CD4-positive, alpha-beta T cell treated with Interleukin-15 for 1 hour (primary cell): ENCODE data around the gene C4B.
"Not testable (repeated sequence)": the region's sequence is repeated elsewhere in the genome, so short reads cannot be mapped to it uniquely, and the experiment has no call there.

ENCODE experiments used
- DNase-seq: peaks from one replicate; pipeline ENCODE4 v3.0.0-alpha.2; 2020

The C4B gene

GRCh38 chr6:32056254-32056653, 41.7 kb downstream of the C4B start:
- DNase-seq = no peak

DNA sequence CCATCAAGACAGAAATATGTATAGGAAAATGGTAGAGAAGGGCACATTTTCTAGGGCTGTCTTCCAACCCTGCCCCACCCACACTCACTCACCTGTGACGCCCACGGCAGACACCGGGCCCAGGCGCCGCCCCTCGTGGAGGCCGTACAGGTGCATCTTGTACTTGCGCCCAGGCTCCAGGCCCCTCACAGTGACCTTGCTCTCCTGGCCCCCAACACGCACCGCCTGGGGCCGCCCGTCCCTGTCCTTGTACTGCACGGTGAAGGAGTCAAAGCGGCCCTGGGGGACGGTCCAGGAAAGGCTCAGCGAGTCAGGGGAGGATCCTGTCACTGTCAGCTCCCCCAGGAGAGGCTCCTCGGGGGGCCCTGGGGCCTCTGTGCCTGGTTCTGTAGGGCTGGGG, 43.4 kb downstream of the C4B start:
- DNase-seq = no peak

GRCh38 chr6:32058511-32058963, 43.9 kb downstream of the C4B start:
- DNase-seq = no peak

GRCh38 chr6:32060966-32061655, 46.5 kb downstream of the C4B start:
- no peak for DNase-seq

GRCh38 chr6:32064706-32065105, 50.1 kb downstream of the C4B start:
- no peak for DNase-seq

DNA sequence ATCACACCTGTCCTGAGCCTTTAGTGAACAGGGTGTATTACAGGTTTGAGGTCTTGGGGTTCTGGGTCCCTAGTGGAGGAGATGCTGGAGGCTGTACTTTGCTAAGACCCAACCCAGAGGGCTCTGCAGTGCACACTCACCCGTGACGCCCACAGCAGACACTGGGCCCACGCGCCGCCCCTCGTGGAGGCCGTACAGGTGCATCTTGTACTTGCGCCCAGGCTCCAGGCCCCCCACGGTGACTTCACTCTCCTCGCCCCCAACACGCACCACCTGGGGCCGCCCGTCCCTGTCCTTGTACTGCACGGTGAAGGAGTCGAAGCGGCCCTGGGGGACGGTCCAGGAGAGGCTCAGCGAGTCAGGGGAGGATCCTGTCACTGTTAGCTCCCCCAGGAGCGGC, 52.9 kb downstream of the C4B start:
- DNase-seq = not testable (repeated sequence)

GRCh38 chr6:32068315-32068714, 53.7 kb downstream of the C4B start:
- not testable (repeated sequence) for DNase-seq

DNA sequence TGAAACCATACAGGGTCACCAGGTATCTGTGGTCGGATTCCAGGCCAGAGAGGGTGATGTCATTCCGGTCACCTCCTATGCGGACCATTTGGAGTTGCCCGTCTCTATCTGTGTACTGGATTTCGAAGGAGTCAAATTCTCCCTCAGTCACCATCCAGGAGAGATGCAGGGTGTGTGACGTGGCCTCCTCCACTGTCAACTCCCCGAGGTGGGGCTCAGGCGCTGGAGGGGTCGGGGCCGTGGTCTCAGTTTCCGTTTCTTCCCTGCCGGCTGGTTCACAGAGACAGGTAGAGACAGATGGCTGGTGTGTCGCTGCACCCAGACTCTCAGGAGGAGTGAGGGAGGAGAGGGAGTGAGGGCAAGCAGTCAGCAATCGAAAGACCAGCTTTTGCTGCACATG, 54.3 kb downstream of the C4B start:
- no peak for DNase-seq

GRCh38 chr6:32069460-32069859, 54.9 kb downstream of the C4B start:
- DNase-seq = no peak

DNA sequence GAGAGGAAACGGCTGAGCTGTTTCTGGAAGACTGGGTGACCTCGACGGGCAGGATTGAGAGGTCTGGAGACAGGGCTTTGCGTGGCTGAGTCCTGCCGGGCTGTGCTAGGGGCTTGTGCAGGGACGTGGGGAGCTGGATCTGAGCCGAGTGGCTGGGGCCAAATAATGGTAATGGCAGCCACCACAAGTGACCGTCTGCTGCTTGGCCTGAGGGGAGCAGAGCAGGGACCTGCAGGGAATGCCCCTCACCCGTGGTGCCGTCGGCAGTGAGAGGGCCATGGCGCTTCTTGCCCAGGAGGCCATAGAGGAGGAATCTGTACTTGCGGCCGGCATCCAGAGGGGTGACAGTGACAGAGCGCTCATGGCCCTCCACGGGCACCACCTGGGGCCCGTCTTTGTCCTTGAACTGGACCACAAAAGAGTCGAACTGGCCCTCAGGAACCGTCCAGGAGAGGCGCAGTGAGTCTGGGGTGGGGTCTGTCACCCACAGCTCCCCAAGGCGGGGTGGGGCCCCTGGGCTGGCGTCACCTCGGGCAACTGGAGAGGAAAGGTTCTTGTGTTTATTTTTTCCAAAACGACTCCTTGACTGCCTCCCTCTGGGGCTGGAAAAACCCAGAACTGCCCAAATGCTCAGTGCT, 55.4 kb downstream of the C4B start:
- DNase-seq = no peak

DNA sequence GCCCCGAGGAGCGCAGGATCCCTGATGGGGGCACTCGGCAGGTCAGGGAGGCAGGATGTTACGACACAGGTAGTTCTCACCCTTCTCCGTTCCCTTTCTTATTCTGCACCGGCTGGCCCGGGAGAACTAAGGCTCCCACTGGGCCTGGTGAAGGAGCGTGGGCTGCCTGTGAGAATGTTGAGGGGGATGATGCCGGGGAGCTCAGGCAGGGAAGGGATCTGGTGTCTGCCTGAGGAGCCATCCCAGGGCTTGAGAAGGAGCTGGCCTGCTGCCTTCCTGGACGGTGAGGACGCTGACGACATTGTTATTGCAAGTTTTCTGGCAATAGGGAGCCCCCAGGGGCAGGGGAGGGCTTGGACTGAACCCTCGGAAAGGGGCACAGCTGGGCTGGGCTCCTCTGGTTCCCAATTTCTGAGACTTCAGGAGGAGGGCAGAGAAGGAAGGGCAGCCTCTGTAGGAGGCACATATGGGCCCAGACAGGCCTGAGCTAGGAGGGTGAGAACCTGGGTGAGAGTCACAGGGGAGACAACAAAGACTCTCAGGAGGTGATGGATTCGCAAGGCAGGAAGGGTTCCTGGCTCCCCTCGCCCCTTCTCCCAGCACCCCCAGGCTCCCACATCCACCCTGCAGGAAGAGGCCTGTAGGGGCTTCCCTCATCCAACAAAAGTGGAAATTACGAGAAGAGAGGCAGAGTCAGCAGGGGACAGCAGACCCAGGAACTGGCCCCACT, 56.4 kb downstream of the C4B start:
- no peak for DNase-seq

- DNase-seq = no peak
Observed at GRCh38 chr6:32073101-32073500, 58.5 kb downstream of the C4B start.

DNA sequence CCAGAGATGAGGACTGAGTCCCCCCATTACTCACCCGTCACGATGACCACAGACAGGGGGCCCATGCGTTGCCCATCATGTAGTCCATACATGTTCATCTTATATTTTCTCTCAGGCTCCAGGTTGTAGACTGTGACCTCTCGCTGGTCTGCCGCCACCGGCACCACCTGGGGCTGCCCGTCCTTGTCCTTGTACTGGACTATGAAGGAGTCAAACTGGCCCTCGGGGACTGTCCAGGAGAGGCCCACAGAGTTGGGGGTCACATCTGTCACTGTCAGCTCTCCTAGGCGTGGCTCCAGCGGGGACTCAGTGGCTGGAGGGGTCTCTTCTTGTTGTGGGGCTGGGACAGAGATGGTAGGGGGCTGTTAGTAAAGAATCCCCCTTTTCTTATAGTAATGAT, 59.0 kb downstream of the C4B start:
- no peak for DNase-seq

- DNase-seq = no peak
Observed at GRCh38 chr6:32074996-32075532, 60.5 kb downstream of the C4B start.

DNA sequence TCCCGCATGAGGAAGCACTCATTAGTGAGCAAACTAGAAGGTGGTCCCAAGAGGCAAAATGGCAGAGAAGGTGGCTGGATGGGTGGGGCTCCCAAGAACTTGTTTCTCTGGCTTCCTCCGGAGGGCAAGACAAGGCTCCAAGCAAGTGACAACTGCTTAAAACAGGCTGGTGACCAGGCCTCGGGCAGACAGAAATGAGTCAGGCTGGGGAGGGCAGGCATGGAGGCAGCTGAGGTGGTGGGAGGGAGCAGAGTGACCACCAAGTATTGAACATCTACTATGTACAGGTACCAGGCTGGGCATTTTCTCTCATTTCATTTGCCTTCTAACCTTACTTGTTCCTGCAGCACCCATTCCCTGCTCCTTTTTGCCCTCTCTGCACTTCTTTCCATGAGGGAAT, 61.2 kb downstream of the C4B start:
- DNase-seq = no peak

DNA sequence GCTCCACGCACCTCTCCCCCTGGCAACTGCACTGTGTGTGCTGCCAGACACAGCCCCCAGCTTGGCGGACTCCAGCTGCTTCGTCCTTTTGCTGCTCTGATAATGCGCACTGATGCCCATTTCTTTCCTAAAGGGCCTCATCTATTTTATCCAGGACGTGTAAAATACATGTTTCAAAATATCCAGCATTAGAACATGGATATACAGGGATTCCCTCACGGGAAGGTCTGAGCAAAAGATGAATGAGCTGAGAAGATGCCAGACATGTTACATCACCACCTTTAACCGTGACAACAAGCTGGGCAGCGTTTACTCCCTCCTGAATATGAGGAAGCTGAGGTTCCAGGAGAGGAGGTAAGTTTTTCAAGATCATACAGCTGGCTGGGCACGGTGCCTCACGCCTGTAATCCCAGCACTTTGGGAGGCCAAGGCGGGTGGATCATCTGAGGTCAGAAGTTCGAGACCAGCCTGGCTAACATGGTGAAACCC, 61.8 kb downstream of the C4B start:
- DNase-seq = no peak

- no peak for DNase-seq
Observed at GRCh38 chr6:32079566-32080290, 65.1 kb downstream of the C4B start.

- no peak for DNase-seq
Observed at GRCh38 chr6:32081168-32081990, 66.8 kb downstream of the C4B start.

DNA sequence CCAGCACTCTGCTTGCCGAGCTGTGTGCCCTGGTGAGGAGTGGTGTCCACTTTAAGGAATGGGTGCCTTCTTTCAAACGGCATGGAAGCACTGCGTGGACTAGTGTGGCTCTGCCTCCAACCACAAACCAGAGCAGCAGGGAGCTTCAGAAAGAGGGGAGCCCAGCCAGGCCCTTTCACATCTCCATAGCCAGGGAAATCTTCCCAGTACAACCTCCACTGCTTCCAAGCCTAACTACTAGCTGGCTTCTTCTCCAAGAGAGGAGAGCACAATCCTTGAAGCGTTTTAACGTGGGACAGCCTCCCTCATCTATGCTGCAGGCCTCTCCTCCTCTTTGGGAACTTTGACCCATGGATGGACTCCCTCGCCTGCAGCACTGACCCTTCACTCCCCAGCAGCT, 67.9 kb downstream of the C4B start:
- no peak for DNase-seq

DNA sequence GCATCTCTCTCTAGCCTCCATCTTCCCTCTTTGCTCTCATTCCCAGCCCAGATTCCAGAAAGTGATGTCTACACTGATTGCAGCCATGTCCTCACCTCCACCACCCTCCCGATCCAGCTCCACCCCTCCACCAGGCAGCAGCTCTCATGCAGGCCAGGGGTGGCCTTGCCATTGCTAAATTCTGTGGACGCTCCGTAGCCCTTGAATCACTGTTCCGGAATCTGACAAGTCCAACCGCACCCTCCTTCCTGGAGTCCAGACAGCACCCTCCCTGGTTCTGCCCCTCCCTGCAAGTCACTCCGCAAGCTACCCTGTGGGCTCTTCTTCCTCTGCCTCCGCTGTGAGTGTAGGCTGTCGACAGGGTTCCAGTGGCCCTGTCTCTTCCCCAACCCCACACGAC, 68.3 kb downstream of the C4B start:
- DNase-seq = no peak

DNA sequence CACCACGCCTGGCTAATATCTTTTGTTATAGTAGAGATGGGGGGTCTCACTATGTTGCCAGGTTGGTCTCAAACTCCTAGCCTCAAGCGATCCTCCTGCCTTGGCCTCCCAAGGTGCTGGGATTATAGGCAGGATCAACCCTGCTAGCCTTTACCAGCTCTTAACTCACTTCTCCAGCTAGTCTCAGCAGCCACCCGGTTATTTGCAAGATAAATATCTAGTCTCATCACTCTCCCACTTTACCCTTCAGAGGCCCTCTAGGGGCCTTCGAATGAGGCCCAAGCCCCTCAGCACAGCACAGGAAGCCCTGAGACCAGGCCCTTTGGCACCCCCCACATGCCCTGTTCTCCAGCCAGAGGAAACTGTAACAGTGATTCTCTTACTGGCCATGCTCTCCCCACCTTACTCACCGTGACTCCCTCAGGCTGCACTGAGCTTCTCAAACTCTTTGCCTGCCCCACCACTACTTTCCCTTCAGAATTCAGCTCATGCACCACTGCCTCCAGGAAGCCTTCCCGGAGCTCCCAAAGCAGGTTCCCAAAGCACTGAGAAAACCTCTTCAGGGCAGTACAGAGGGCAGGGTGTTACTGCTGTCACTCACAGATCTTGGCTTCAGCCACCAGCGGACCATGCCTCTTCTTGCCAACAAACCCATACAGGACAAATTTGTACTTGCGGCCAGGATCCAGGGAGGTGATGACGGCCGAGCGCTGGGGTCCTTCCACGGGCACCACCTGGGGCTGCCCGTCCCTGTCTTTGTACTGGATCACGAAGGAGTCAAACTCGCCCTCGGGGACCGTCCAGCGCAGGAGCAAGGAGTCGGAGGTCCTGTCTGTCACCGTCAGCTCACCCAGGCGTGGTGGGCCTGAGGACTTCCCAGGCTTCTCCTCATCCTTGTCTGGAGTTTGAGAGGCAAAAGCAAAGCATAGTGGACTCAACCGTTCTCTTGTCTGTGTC, 69.5 kb downstream of the C4B start:
- DNase-seq = no peak
